IPS-NIHi7 (cell line): Measurements from ENCODE around the gene ZFP69.

Experiments used
- DNase-seq: peaks from one replicate; pipeline ENCODE4 v3.0.0; 2012; ENCODE audit warnings: mixed read lengths; ENCODE audit errors: extremely low spot score

ZFP69 gene

GRCh38 chr1:40508375-40509341, 31.6 kb downstream of the ZFP69 start, which contains the start of gene EXO5:
EXO5 (plus strand) TSS chr1:40508767; CDS start chr1:40514545, 5,778 bp downstream.
- peak; percentile 67 for DNase-seq

GRCh38 chr1:40519517-40519916, 42.4 kb downstream of the ZFP69 start:
- DNase-seq: no peak

- peak; percentile 11 for DNase-seq
Measured at GRCh38 chr1:40530735-40531380, 53.8 kb downstream of the ZFP69 start.

GRCh38 chr1:40531381-40532061, 54.4 kb downstream of the ZFP69 start, which contains the start of gene ZNF684:
ZNF684 (plus strand) TSS chr1:40531637; CDS start chr1:40533167, 1,530 bp downstream.
- DNase-seq: peak; percentile 98

- DNase-seq: no peak
Measured at GRCh38 chr1:40532062-40532389, 54.9 kb downstream of the ZFP69 start.

- DNase-seq: peak; percentile 66
Measured at GRCh38 chr1:40532844-40533424, 55.8 kb downstream of the ZFP69 start.

GRCh38 chr1:40534589-40534988, 57.5 kb downstream of the ZFP69 start:
- DNase-seq: no peak

- no peak for DNase-seq
Measured at GRCh38 chr1:40535732-40536131, 58.6 kb downstream of the ZFP69 start.

- no peak for DNase-seq
Measured at GRCh38 chr1:40539338-40539737, 62.2 kb downstream of the ZFP69 start.
